HFFc6 (cell line): ENCODE results near the gene SCAPER. TPM values are rescaled to one million over a fixed set of nuclear protein-coding genes. Genes with fewer than 3 reads are reported as not detected.

Experiments
- DNase-seq: peaks from one replicate; pipeline ENCODE4 v3.0.0-alpha.2; 2018
- H3K27ac Mint-ChIP-seq: 2 replicates; pipeline ENCODE4 v1.8.0; 2020; ENCODE audit warnings: mild to moderate bottlenecking, mixed read lengths
- H3K27me3 Mint-ChIP-seq: 2 replicates; pipeline ENCODE4 v1.8.0; 2021; ENCODE audit warnings: mild to moderate bottlenecking, moderate library complexity, mixed read lengths; ENCODE audit not compliant: insufficient read depth
- H3K36me3 Mint-ChIP-seq: 2 replicates; pipeline ENCODE4 v1.8.0; 2021; ENCODE audit warnings: low read depth, mixed read lengths
- H3K4me1 Mint-ChIP-seq: 2 replicates; pipeline ENCODE4 v1.8.0; 2020; ENCODE audit warnings: low read depth, mixed read lengths
- H3K4me3 Mint-ChIP-seq: 2 replicates; pipeline ENCODE4 v1.8.0; 2020; ENCODE audit warnings: mild to moderate bottlenecking, moderate library complexity, mixed read lengths
- H3K9me3 Mint-ChIP-seq: 2 replicates; pipeline ENCODE4 v1.8.0; 2020; ENCODE audit warnings: mild to moderate bottlenecking, mixed read lengths
- CTCF ChIP-seq: fragments of 200-600 bp; sonication (generic); IDR thresholded peaks from 2 replicates; pipeline ENCODE4 v1.5.0; 2021; ENCODE audit warnings: antibody characterized with exemption, mild to moderate bottlenecking
- total RNA-seq, 6 experiments: library from RNA; stranded (reverse); fragmentation: NEBNext Ultra II Directional; extraction: Animal tissue kit (Norgen Biotek cat#: 25700); gene quantifications; 2 replicates in 1 of 6; 3 replicates in 5 of 6; pipeline ENCODE4 v1.2.3, GENCODE V29; 2021

Gene SCAPER
- total RNA-seq, 6 experiments from 2014 or later: 6.9 to 10.1 (median 8.1) TPM

DNA sequence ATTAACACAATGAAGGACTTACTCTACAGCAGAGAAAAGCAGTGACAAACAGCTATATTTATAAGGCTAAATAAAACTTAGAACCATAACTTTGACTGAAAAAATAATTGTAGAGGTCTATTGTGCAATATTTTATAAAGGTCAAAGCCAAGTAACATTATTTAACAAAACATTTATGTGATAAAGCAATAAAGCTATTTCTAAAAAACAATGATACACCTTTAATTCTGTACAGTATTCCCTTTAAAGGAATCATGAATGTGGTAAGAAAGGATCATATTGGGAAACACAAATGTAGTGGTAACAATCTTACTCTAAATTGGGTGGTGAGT is 332.2 kb downstream of the SCAPER start:
- Mint-ChIP-seq H3K4me3 (no peak overlapping the region), H3K9me3 (peaks cover 4% of the 10 kb centered on the region; the same call in 1 of the 2 replicates), H3K27ac (no peak overlapping the region), H3K36me3 (peaks cover 9% of the 10 kb centered on the region), H3K4me1 (peaks cover 10% of the 10 kb centered on the region), H3K27me3 (peaks cover 2% of the 10 kb centered on the region; the same call in 1 of the 2 replicates)
- DNase-seq: no peak
- no peak for TF ChIP-seq CTCF

DNA sequence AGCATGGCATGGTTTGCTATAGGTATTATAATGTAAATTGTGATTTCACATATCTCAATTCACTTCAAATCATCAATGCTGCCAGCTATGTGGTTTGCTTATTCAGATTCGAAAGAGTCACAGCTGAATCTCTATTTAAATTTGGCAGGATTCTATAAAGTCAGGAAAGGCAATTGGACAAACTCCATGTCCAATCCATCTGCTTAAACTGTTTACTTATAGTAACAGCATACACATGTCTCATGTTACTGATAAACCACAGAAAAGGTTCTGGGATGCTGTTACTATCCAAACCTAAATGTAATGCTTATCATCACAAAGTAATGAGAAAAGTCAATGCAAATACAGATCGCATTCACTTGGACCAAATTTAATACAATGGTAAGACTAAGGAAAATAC is 338.9 kb downstream of the SCAPER start:
- Mint-ChIP-seq H3K36me3 (peaks cover 5% of the 10 kb centered on the region), H3K4me3 (no peak overlapping the region), H3K4me1 (peaks cover 13% of the 10 kb centered on the region), H3K9me3 (peaks cover 9% of the 10 kb centered on the region; the same call in 1 of the 2 replicates), H3K27ac (no peak overlapping the region), H3K27me3 (peaks cover 1% of the 10 kb centered on the region; the same call in 1 of the 2 replicates)
- no peak for TF ChIP-seq CTCF
- DNase-seq: peak; percentile 4

GRCh38 chr15:76565366-76565765 is 339.8 kb downstream of the SCAPER start:
- H3K4me3 Mint-ChIP-seq: no peak overlapping the region
- peaks cover 5% of the 10 kb centered on the region for H3K36me3 Mint-ChIP-seq
- peaks cover 9% of the 10 kb centered on the region; the same call in 1 of the 2 replicates for H3K9me3 Mint-ChIP-seq
- DNase-seq: no peak
- peaks cover 1% of the 10 kb centered on the region; the same call in 1 of the 2 replicates for H3K27me3 Mint-ChIP-seq
- peaks cover 13% of the 10 kb centered on the region for H3K4me1 Mint-ChIP-seq
- H3K27ac Mint-ChIP-seq: no peak overlapping the region
- no peak for TF ChIP-seq CTCF

- Mint-ChIP-seq H3K36me3 (no peaks in the 10 kb centered on the region), H3K9me3 (no peaks in the 10 kb centered on the region), H3K4me1 (no peaks in the 10 kb centered on the region), H3K4me3 (no peak overlapping the region), H3K27me3 (no peaks in the 10 kb centered on the region; the same call in 1 of the 2 replicates), H3K27ac (no peak overlapping the region)
- no peak for DNase-seq
- TF ChIP-seq CTCF: no peak
These were observed 349.9 kb downstream of the SCAPER start for GRCh38 chr15:76555247-76555646.

DNA sequence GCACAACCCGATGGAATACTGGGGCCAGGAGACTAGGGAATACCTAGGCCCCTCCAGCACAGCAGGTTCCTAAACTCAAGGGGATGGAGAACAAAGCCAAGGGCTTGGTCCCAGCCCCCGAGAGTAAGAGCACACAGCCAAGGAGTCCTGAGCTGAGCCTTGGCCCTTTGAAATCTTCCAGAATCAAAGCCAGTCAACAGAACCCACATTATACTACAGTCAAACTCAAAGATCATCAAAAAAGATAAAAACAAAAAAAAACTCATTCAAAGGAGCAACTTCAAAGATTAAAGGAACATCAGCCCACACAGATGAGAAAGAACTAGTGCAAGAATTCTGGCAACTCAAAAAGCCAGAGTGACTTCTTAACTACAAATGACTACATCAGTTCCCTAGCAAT is 351.6 kb downstream of the SCAPER start:
- Mint-ChIP-seq H3K27ac (no peak overlapping the region), H3K27me3 (no peaks in the 10 kb centered on the region; the same call in 1 of the 2 replicates), H3K4me3 (no peak overlapping the region), H3K4me1 (no peaks in the 10 kb centered on the region), H3K36me3 (no peaks in the 10 kb centered on the region), H3K9me3 (no peaks in the 10 kb centered on the region)
- no peak for TF ChIP-seq CTCF
- no peak for DNase-seq

- H3K36me3 Mint-ChIP-seq: no peaks in the 10 kb centered on the region
- no peaks in the 10 kb centered on the region for H3K9me3 Mint-ChIP-seq
- no peak for TF ChIP-seq CTCF
- no peak overlapping the region for H3K4me3 Mint-ChIP-seq
- H3K27ac Mint-ChIP-seq: no peak overlapping the region
- H3K4me1 Mint-ChIP-seq: no peaks in the 10 kb centered on the region
- DNase-seq: no peak
- no peaks in the 10 kb centered on the region; the same call in 1 of the 2 replicates for H3K27me3 Mint-ChIP-seq
These were observed 352.0 kb downstream of the SCAPER start for GRCh38 chr15:76553102-76553501.
